MM.1S (cell line): ENCODE data around the gene BCL2.

Experiments used
- DNase-seq: peaks from one replicate; pipeline ENCODE4 v3.0.0-alpha.2; 2015
- H2AFZ ChIP-seq: fragments of 300-600 bp; sonication (generic); 2 replicates; pipeline ENCODE4 v1.6.0; 2016; ENCODE audit warnings: antibody characterized with exemption, low read length
- H3F3A ChIP-seq: fragments of 300-600 bp; sonication (generic); 2 replicates; pipeline ENCODE4 v1.6.1; 2016; ENCODE audit warnings: mild to moderate bottlenecking, antibody characterized with exemption, low read length, moderate library complexity, mixed read lengths; ENCODE audit not compliant: insufficient read depth
- H3K27ac ChIP-seq: fragments of 300-600 bp; sonication (generic); 2 replicates; pipeline ENCODE4 v1.5.1; 2016; ENCODE audit warnings: mild to moderate bottlenecking, low read length
- H3K27me3 ChIP-seq: fragments of 300-600 bp; sonication (generic); replicated peaks from 2 replicates; pipeline ENCODE4 v1.6.0; 2016; ENCODE audit warnings: low read length; ENCODE audit not compliant: insufficient read depth
- H3K36me3 ChIP-seq: fragments of 300-600 bp; sonication (generic); replicated peaks from 2 replicates; pipeline ENCODE4 v1.6.1; 2016; ENCODE audit warnings: mild to moderate bottlenecking, low read length, mixed read lengths; ENCODE audit not compliant: insufficient read depth
- H3K4me1 ChIP-seq: fragments of 300-600 bp; sonication (generic); 2 replicates; pipeline ENCODE4 v1.6.1; 2016; ENCODE audit warnings: low read length, mixed read lengths
- H3K4me2 ChIP-seq: fragments of 300-600 bp; sonication (generic); 2 replicates; pipeline ENCODE4 v1.6.0; 2016; ENCODE audit warnings: low read depth, low read length
- H3K4me3 ChIP-seq: fragments of 300-600 bp; sonication (generic); 2 replicates; pipeline ENCODE4 v1.5.1; 2016; ENCODE audit warnings: low read length, mixed read lengths
- H3K79me2 ChIP-seq: fragments of 300-600 bp; sonication (generic); 2 replicates; pipeline ENCODE4 v1.6.1; 2016; ENCODE audit warnings: mixed run types, low read length, mixed read lengths
- H3K9ac ChIP-seq: fragments of 300-600 bp; sonication (generic); 2 replicates; pipeline ENCODE4 v1.6.1; 2016; ENCODE audit warnings: low read length, mixed read lengths
- H3K9me2 ChIP-seq: fragments of 300-600 bp; sonication (generic); replicated peaks from 2 replicates; pipeline ENCODE4 v1.6.1; 2016; ENCODE audit warnings: mild to moderate bottlenecking, low read length, mixed read lengths; ENCODE audit not compliant: insufficient read depth
- H3K9me3 ChIP-seq: fragments of 300-600 bp; sonication (generic); replicated peaks from 2 replicates; pipeline ENCODE4 v1.6.1; 2016; ENCODE audit warnings: mild to moderate bottlenecking, low read length, mixed read lengths; ENCODE audit not compliant: insufficient read depth
- H4K20me1 ChIP-seq: fragments of 300-600 bp; sonication (generic); 2 replicates; pipeline ENCODE4 v1.6.1; 2016; ENCODE audit warnings: mild to moderate bottlenecking, low read length, moderate library complexity, mixed read lengths; ENCODE audit not compliant: insufficient read depth
- EZH2 ChIP-seq: fragments of 300-600 bp; sonication (generic); optimal IDR thresholded peaks from 2 replicates; pipeline ENCODE3; 2017; ENCODE audit warnings: low read depth, mild to moderate bottlenecking, antibody characterized with exemption, low read length, mixed read lengths
- EZH2phosphoT487 ChIP-seq: fragments of 300-600 bp; sonication (generic); IDR thresholded peaks from 2 replicates; pipeline ENCODE4 v1.6.1; 2018; ENCODE audit warnings: antibody characterized with exemption, low read length
- TF ChIP-seq, protein P1 (sequence below): fragments of 300-600 bp; sonication (generic); IDR thresholded peaks from 2 replicates; pipeline ENCODE4 v1.5.1; 2016; ENCODE audit warnings: antibody characterized with exemption, low read length, mixed read lengths

Gene BCL2

DNA sequence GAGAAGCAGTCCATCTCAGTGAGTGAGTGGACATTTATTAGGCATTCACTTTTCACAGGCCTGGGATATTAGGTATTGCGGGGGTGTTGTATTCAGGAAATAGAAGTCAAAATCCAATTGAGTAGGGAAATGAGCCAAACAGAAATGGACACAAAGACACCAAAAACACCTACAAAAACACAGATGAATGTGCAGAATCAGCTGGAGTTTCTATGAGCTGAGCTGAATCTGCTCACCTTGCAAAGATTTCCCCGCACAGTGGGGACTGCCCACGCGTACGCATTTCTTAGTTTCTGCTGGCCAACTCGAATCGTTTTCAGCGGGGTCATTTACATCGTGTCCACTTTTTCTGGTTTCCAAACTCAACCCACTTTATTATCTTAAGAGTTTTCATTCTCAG lies 160.0 kb downstream of the BCL2 start:
- Histone ChIP-seq H3K9ac (peak overlapping the region; percentile 95), H3K36me3 (no peaks in the 10 kb centered on the region), H4K20me1 (no peaks in the 10 kb centered on the region), H3F3A (peaks cover 78% of the 10 kb centered on the region), H3K27ac (peak overlapping the region; percentile 95), H3K4me3 (peak overlapping the region; percentile 57), H3K27me3 (no peaks in the 10 kb centered on the region), H3K9me2 (no peaks in the 10 kb centered on the region), H3K4me1 (peaks cover 90% of the 10 kb centered on the region), H3K4me2 (peak overlapping the region; percentile 94), H3K79me2 (peaks cover 48% of the 10 kb centered on the region), H2AFZ (no peak overlapping the region), H3K9me3 (no peaks in the 10 kb centered on the region)
- no peak for TF ChIP-seq EZH2
- peak; percentile 78 for DNase-seq

DNA sequence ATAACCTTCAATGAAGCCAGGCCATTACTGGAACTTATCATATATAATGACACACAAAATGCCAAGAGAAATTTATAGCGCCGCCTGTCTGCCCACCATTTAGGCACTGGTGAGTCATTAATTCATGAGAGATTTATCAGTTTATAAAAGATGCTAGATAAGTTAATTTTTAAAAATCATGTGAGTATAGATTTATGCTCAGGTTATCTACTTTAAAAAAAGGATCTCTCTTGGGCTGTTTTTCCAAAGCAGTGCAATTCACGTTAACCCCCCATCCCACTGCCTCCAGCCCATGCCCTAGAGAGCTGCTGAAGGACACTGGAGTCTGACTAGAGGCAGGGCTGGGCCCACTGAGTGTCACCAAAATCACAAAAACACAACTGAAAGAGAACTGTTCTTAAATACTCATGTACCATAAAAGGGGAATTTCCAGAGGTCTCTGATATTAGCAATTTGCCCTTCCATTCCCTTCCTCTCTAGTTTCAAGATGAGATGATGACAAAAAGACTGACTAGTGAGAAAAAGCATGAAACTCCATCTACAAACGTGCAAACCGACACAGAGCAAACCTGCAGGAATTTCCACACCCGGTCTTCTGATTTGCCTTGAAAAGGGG lies 160.8 kb downstream of the BCL2 start:
- DNase-seq: peak; percentile 87
- Histone ChIP-seq H2AFZ (no peak overlapping the region), H3K79me2 (peaks cover 48% of the 10 kb centered on the region), H3K27me3 (no peaks in the 10 kb centered on the region), H3K4me3 (peak overlapping the region; percentile 57), H3K4me1 (peaks cover 84% of the 10 kb centered on the region), H3K27ac (peak overlapping the region; percentile 95), H3K9ac (peak overlapping the region; percentile 95), H3K9me2 (no peaks in the 10 kb centered on the region), H3K9me3 (no peaks in the 10 kb centered on the region), H3K4me2 (peak overlapping the region; percentile 94), H4K20me1 (no peaks in the 10 kb centered on the region), H3F3A (peaks cover 78% of the 10 kb centered on the region), H3K36me3 (no peaks in the 10 kb centered on the region)
- TF ChIP-seq EZH2phosphoT487: no peak
- TF ChIP-seq, protein P1, sequence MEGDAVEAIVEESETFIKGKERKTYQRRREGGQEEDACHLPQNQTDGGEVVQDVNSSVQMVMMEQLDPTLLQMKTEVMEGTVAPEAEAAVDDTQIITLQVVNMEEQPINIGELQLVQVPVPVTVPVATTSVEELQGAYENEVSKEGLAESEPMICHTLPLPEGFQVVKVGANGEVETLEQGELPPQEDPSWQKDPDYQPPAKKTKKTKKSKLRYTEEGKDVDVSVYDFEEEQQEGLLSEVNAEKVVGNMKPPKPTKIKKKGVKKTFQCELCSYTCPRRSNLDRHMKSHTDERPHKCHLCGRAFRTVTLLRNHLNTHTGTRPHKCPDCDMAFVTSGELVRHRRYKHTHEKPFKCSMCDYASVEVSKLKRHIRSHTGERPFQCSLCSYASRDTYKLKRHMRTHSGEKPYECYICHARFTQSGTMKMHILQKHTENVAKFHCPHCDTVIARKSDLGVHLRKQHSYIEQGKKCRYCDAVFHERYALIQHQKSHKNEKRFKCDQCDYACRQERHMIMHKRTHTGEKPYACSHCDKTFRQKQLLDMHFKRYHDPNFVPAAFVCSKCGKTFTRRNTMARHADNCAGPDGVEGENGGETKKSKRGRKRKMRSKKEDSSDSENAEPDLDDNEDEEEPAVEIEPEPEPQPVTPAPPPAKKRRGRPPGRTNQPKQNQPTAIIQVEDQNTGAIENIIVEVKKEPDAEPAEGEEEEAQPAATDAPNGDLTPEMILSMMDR: peak; percentile 45

DNA sequence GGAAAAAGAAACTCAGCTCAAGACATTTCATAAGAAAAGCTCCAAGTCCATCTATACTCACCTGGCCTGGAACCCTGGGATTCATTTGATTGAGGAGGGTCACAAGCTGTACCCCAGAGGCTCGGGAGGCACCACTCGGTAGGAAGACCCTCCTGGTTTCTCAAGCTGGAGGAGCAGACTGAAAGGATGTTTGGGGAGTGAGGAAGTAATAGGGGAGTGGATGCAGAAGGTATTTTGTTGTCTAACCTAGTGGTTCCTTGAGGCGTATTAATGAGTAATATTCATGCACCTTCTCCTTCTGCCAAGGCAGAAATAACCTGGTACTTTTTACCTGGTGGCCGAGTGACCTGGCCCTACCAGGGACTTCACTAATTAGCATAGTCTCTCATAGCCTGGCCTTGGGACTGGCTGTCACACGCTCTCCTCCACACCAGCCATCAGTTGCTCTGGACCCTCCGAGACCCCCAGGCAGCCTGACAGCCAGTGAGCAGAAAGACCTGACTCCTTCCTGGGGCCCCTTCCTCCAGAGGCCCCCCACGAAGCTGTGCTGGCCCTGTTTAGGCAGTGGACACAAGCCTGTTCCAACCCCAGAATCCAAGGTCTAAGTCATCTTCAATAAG lies 161.4 kb downstream of the BCL2 start:
- Histone ChIP-seq H3K4me3 (peak overlapping the region; percentile 57), H3K27me3 (no peaks in the 10 kb centered on the region), H3K27ac (peak overlapping the region; percentile 95), H3K36me3 (no peaks in the 10 kb centered on the region), H2AFZ (no peak overlapping the region), H3K79me2 (peaks cover 48% of the 10 kb centered on the region), H3K9ac (peak overlapping the region; percentile 95), H3K4me1 (peaks cover 77% of the 10 kb centered on the region), H3K4me2 (peak overlapping the region; percentile 94), H3F3A (peaks cover 72% of the 10 kb centered on the region), H3K9me3 (no peaks in the 10 kb centered on the region), H3K9me2 (no peaks in the 10 kb centered on the region), H4K20me1 (no peaks in the 10 kb centered on the region)
- TF ChIP-seq EZH2phosphoT487 (no peak), EZH2 (no peak)
- TF ChIP-seq, protein P1: no peak
- DNase-seq: peak; percentile 34
